ENCODE data around the gene TMEM129. TPM values are rescaled to one million over a fixed set of nuclear protein-coding genes. Genes with fewer than 3 reads are reported as not detected.

Gene TMEM129
- polyA plus RNA-seq, 1 donor from 2014 or later = 42.1 TPM

DNA sequence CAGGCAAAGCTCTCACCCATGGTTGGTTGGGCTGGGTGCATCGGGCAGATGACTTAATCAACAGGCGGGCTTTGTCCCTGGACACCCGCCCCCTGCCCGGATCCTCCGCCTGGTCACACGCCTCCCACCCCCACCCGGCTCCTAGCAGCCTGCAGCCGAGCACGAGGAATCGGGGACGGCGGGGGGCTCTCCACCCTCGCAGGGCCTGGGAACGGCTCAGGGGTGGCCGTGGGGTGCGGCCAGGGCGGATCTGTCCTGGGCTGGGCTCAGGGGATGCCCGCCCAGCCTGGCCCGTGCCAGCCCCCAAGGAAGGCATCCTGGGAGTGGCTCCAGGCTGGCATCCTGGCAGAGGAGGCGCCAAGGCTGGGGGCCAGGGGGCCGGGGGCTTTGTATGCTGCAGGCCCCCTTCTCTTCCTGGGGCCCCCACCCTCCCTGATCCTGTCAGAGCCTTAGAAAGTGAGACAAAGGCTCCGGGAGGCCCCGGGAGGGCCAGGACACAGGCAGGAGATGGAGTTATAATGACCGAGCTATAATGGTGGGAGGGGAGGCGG, 39.5 kb upstream of the TMEM129 start:
- Histone ChIP-seq H3K9me2 (ENCODE audit: insufficient read depth, low read length) (no peaks in the 10 kb centered on the region), H3K4me3 (ENCODE audit: low read length) (no peak overlapping the region), H3K9ac (ENCODE audit: low read length) (no peak overlapping the region), H3K36me3 (ENCODE audit: insufficient read depth, low read length) (no peaks in the 10 kb centered on the region), H4K20me1 (ENCODE audit: insufficient read depth) (no peaks in the 10 kb centered on the region), H3K4me2 (ENCODE audit: low read length) (no peak overlapping the region), H2AFZ (ENCODE audit: low read depth, low read length) (no peak overlapping the region), H3F3A (ENCODE audit: insufficient read depth, low read length, poor library complexity, severe bottlenecking) (no peaks in the 10 kb centered on the region), H3K27ac (ENCODE audit: low read length) (no peak overlapping the region), H3K9me3 (ENCODE audit: low read length) (no peaks in the 10 kb centered on the region), H3K27me3 (ENCODE audit: insufficient read depth, low read depth, low read length) (no peaks in the 10 kb centered on the region), H3K79me2 (replicated peaks; ENCODE audit: insufficient read depth, low read length) (no peaks in the 10 kb centered on the region)
- TF ChIP-seq RAD21 (conservative IDR thresholded peaks at IDR 0.05) = no peak

DNA sequence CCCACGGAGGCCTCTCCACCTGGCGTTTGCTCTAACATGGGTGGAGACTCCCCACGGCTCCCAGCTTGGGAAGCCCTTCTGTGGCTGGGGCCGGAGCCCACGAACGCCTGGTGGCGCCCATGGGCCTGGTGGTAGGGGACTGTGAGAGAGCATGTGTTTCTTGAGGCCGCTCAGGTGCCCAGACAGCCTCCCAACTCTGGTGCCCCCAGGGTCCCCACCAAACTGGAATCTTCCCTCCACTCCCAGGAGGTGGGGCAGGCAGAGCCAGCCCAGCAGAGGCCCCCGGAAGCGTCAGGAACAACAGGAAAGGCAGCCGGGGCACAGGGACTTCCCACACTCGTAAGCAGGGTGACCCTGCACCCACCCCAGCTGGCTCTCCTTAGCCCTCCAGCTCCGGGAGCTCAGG, 38.7 kb upstream of the TMEM129 start:
- Histone ChIP-seq H3K4me3 (ENCODE audit: low read length) (no peak overlapping the region), H3F3A (ENCODE audit: insufficient read depth, low read length, poor library complexity, severe bottlenecking) (no peaks in the 10 kb centered on the region), H3K36me3 (ENCODE audit: insufficient read depth, low read length) (no peaks in the 10 kb centered on the region), H3K79me2 (replicated peaks; ENCODE audit: insufficient read depth, low read length) (no peaks in the 10 kb centered on the region), H3K27ac (ENCODE audit: low read length) (no peak overlapping the region), H3K9ac (ENCODE audit: low read length) (no peak overlapping the region), H3K9me2 (ENCODE audit: insufficient read depth, low read length) (no peaks in the 10 kb centered on the region), H3K4me2 (ENCODE audit: low read length) (no peak overlapping the region), H3K9me3 (ENCODE audit: low read length) (no peaks in the 10 kb centered on the region), H2AFZ (ENCODE audit: low read depth, low read length) (no peak overlapping the region), H3K27me3 (ENCODE audit: insufficient read depth, low read depth, low read length) (no peaks in the 10 kb centered on the region), H4K20me1 (ENCODE audit: insufficient read depth) (no peaks in the 10 kb centered on the region)
- TF ChIP-seq EZH2 (IDR thresholded peaks at IDR 0.05; ENCODE audit: borderline replicate concordance, insufficient read depth, low read length, poor library complexity, severe bottlenecking) = no peak
- TF ChIP-seq TAF1 (IDR thresholded peaks at IDR 0.05; ENCODE audit: low read depth) = no peak
- TF ChIP-seq, protein P1, sequence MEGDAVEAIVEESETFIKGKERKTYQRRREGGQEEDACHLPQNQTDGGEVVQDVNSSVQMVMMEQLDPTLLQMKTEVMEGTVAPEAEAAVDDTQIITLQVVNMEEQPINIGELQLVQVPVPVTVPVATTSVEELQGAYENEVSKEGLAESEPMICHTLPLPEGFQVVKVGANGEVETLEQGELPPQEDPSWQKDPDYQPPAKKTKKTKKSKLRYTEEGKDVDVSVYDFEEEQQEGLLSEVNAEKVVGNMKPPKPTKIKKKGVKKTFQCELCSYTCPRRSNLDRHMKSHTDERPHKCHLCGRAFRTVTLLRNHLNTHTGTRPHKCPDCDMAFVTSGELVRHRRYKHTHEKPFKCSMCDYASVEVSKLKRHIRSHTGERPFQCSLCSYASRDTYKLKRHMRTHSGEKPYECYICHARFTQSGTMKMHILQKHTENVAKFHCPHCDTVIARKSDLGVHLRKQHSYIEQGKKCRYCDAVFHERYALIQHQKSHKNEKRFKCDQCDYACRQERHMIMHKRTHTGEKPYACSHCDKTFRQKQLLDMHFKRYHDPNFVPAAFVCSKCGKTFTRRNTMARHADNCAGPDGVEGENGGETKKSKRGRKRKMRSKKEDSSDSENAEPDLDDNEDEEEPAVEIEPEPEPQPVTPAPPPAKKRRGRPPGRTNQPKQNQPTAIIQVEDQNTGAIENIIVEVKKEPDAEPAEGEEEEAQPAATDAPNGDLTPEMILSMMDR (IDR thresholded peaks at IDR 0.05; ENCODE audit: poor library complexity, severe bottlenecking) = no peak
- TF ChIP-seq, protein P2, sequence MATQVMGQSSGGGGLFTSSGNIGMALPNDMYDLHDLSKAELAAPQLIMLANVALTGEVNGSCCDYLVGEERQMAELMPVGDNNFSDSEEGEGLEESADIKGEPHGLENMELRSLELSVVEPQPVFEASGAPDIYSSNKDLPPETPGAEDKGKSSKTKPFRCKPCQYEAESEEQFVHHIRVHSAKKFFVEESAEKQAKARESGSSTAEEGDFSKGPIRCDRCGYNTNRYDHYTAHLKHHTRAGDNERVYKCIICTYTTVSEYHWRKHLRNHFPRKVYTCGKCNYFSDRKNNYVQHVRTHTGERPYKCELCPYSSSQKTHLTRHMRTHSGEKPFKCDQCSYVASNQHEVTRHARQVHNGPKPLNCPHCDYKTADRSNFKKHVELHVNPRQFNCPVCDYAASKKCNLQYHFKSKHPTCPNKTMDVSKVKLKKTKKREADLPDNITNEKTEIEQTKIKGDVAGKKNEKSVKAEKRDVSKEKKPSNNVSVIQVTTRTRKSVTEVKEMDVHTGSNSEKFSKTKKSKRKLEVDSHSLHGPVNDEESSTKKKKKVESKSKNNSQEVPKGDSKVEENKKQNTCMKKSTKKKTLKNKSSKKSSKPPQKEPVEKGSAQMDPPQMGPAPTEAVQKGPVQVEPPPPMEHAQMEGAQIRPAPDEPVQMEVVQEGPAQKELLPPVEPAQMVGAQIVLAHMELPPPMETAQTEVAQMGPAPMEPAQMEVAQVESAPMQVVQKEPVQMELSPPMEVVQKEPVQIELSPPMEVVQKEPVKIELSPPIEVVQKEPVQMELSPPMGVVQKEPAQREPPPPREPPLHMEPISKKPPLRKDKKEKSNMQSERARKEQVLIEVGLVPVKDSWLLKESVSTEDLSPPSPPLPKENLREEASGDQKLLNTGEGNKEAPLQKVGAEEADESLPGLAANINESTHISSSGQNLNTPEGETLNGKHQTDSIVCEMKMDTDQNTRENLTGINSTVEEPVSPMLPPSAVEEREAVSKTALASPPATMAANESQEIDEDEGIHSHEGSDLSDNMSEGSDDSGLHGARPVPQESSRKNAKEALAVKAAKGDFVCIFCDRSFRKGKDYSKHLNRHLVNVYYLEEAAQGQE (IDR thresholded peaks at IDR 0.05; ENCODE audit: borderline replicate concordance) = no peak
- no peak for TF ChIP-seq RAD21 (conservative IDR thresholded peaks at IDR 0.05)
- no peak for TF ChIP-seq POLR2AphosphoS5 (IDR thresholded peaks at IDR 0.05)
- TF ChIP-seq MXI1 (conservative IDR thresholded peaks at IDR 0.05; ENCODE audit: poor library complexity, severe bottlenecking) = no peak
- TF ChIP-seq SMC3 (conservative IDR thresholded peaks at IDR 0.05; ENCODE audit: poor library complexity) = no peak
- TF ChIP-seq EP300 (conservative IDR thresholded peaks at IDR 0.05; ENCODE audit: poor library complexity, severe bottlenecking) = no peak
